IMR-90 (cell line): ENCODE results near the gene TCERG1.

Experiments
- BHLHE40 ChIP-seq: fragments of 150-350 bp; IDR thresholded peaks from 2 replicates; pipeline ENCODE4 v1.6.1; 2016; ENCODE audit warnings: mild to moderate bottlenecking, low read depth, low read length
- CEBPB ChIP-seq: IDR thresholded peaks from 2 replicates; pipeline ENCODE4 v1.6.1; 2012; ENCODE audit warnings: low read depth, low read length, improper control_type of control experiment
- CHD1 ChIP-seq: IDR thresholded peaks from 2 replicates; pipeline ENCODE4 v1.6.1; 2012; ENCODE audit warnings: low read depth, low read length, improper control_type of control experiment
- POLR2A ChIP-seq: IDR thresholded peaks from 2 replicates; pipeline ENCODE4 v1.6.1; 2012; ENCODE audit warnings: mild to moderate bottlenecking, low read depth, low read length
- RAD21 ChIP-seq: IDR thresholded peaks from 2 replicates; pipeline ENCODE4 v1.6.1; 2012; ENCODE audit warnings: low read length, improper control_type of control experiment
- RFX5 ChIP-seq: IDR thresholded peaks from 2 replicates; pipeline ENCODE4 v1.8.0; 2012; ENCODE audit warnings: low read depth, mild to moderate bottlenecking, low read length, moderate library complexity
- SMC3 ChIP-seq: fragments of 150-350 bp; IDR thresholded peaks from 2 replicates; pipeline ENCODE4 v1.6.1; 2016; ENCODE audit warnings: low read depth, mild to moderate bottlenecking, antibody characterized with exemption, low read length, moderate library complexity
- TF ChIP-seq, protein P1 (sequence below): conservative IDR thresholded peaks from 2 replicates; pipeline ENCODE4 v1.5.1; 2012; ENCODE audit warnings: mild to moderate bottlenecking, low read depth, low read length, improper control_type of control experiment

DNA sequence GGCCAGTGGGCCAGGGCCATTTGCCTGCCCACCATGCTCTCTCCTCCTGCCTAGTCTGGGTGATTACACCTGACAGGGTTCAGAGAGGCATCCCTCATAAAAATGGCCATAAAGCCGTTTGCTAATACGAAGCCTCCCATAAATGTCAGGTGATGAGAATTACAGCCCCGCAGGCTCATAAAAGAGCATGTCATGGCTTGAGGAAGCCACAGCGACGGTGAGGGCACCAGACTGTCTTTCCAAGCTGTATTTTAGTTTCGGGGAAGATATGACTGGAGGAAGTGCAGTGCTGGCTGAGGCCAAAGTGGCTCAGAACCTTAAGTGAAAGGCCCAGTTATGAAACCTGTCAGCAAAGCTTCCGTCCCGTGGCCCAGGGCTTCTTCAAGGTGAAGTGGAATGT, 18.5 kb upstream of the TCERG1 start:
- TF ChIP-seq, protein P1, sequence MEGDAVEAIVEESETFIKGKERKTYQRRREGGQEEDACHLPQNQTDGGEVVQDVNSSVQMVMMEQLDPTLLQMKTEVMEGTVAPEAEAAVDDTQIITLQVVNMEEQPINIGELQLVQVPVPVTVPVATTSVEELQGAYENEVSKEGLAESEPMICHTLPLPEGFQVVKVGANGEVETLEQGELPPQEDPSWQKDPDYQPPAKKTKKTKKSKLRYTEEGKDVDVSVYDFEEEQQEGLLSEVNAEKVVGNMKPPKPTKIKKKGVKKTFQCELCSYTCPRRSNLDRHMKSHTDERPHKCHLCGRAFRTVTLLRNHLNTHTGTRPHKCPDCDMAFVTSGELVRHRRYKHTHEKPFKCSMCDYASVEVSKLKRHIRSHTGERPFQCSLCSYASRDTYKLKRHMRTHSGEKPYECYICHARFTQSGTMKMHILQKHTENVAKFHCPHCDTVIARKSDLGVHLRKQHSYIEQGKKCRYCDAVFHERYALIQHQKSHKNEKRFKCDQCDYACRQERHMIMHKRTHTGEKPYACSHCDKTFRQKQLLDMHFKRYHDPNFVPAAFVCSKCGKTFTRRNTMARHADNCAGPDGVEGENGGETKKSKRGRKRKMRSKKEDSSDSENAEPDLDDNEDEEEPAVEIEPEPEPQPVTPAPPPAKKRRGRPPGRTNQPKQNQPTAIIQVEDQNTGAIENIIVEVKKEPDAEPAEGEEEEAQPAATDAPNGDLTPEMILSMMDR, result no peak
- TF ChIP-seq POLR2A (no peak), RAD21 (no peak), RFX5 (no peak), CEBPB (no peak), CHD1 (no peak), SMC3 (no peak), BHLHE40 (no peak)
